ENCODE data around the gene FYCO1. TPM values are rescaled to one million over a fixed set of nuclear protein-coding genes. Genes with fewer than 3 reads are reported as not detected.

The FYCO1 gene
- total and polyA plus RNA-seq, 2 donors (not counting 1 experiment from before 2014, with no cell fraction given): 19.2 to 82.2 TPM

GRCh38 chr3:45955706-45956105 lies 39.9 kb downstream of the FYCO1 start:
- Histone ChIP-seq H2AFZ (ENCODE audit: low read length) (no peak overlapping the region), H3K36me3 (ENCODE audit: control insufficient read depth, insufficient read depth, low read length) (peaks cover 32% of the 10 kb centered on the region), H4K20me1 (ENCODE audit: control insufficient read depth, extremely low read depth, insufficient read depth, low read length) (no peaks in the 10 kb centered on the region), H3K4me3 (replicated peaks in 1 of 4; ENCODE audit: control extremely low read depth in 1 of 4, insufficient read depth in 1 of 4, low read depth in 3 of 4, low read length in 4 of 4) (no peak overlapping the region), H3K27ac (ENCODE audit: insufficient read depth, low read length) (no peak overlapping the region), H3K4me2 (ENCODE audit: extremely low read depth, insufficient read depth, low read length) (no peak overlapping the region), H3K9me3 (ENCODE audit: control insufficient read depth, insufficient read depth, low read depth, low read length) (no peaks in the 10 kb centered on the region), H3K79me2 (ENCODE audit: control insufficient read depth, insufficient read depth, low read length) (no peaks in the 10 kb centered on the region), H3K4me1 (ENCODE audit: control insufficient read depth, extremely low read depth, insufficient read depth, low read length) (no peaks in the 10 kb centered on the region), H3K9ac (ENCODE audit: insufficient read depth, low read length) (no peak overlapping the region), H3K27me3 (ENCODE audit: control insufficient read depth, insufficient read depth, low read length) (no peaks in the 10 kb centered on the region)
- DNase-seq (ENCODE audit: low read depth in 2 of 2): no peak
- no peak for TF ChIP-seq EZH2 (IDR thresholded peaks at IDR 0.05; ENCODE audit: low read length, missing control alignments)
- TF ChIP-seq, protein P1, sequence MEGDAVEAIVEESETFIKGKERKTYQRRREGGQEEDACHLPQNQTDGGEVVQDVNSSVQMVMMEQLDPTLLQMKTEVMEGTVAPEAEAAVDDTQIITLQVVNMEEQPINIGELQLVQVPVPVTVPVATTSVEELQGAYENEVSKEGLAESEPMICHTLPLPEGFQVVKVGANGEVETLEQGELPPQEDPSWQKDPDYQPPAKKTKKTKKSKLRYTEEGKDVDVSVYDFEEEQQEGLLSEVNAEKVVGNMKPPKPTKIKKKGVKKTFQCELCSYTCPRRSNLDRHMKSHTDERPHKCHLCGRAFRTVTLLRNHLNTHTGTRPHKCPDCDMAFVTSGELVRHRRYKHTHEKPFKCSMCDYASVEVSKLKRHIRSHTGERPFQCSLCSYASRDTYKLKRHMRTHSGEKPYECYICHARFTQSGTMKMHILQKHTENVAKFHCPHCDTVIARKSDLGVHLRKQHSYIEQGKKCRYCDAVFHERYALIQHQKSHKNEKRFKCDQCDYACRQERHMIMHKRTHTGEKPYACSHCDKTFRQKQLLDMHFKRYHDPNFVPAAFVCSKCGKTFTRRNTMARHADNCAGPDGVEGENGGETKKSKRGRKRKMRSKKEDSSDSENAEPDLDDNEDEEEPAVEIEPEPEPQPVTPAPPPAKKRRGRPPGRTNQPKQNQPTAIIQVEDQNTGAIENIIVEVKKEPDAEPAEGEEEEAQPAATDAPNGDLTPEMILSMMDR (conservative IDR thresholded peaks at IDR 0.05 in 1 of 2, IDR thresholded peaks at IDR 0.05 in 1 of 2; ENCODE audit: low read depth in 1 of 2, low read length in 2 of 2): no peak

GRCh38 chr3:45955017-45955647 lies 40.5 kb downstream of the FYCO1 start:
- Histone ChIP-seq H3K9ac (ENCODE audit: insufficient read depth, low read length) (no peak overlapping the region), H3K27ac (ENCODE audit: insufficient read depth, low read length) (no peak overlapping the region), H4K20me1 (ENCODE audit: control insufficient read depth, extremely low read depth, insufficient read depth, low read length) (no peaks in the 10 kb centered on the region), H3K4me3 (replicated peaks in 1 of 4; ENCODE audit: control extremely low read depth in 1 of 4, insufficient read depth in 1 of 4, low read depth in 3 of 4, low read length in 4 of 4) (no peak overlapping the region), H3K9me3 (ENCODE audit: control insufficient read depth, insufficient read depth, low read depth, low read length) (no peaks in the 10 kb centered on the region), H3K4me1 (ENCODE audit: control insufficient read depth, extremely low read depth, insufficient read depth, low read length) (no peaks in the 10 kb centered on the region), H3K79me2 (ENCODE audit: control insufficient read depth, insufficient read depth, low read length) (no peaks in the 10 kb centered on the region), H2AFZ (ENCODE audit: low read length) (no peak overlapping the region), H3K36me3 (ENCODE audit: control insufficient read depth, insufficient read depth, low read length) (peaks cover 35% of the 10 kb centered on the region), H3K4me2 (ENCODE audit: extremely low read depth, insufficient read depth, low read length) (no peak overlapping the region), H3K27me3 (ENCODE audit: control insufficient read depth, insufficient read depth, low read length) (no peaks in the 10 kb centered on the region)
- TF ChIP-seq, protein P1 (conservative IDR thresholded peaks at IDR 0.05 in 1 of 2, IDR thresholded peaks at IDR 0.05 in 1 of 2; ENCODE audit: low read depth in 1 of 2, low read length in 2 of 2): no peak
- no peak for TF ChIP-seq EZH2 (IDR thresholded peaks at IDR 0.05; ENCODE audit: low read length, missing control alignments)
- DNase-seq (ENCODE audit: low read depth in 2 of 2): no peak

DNA sequence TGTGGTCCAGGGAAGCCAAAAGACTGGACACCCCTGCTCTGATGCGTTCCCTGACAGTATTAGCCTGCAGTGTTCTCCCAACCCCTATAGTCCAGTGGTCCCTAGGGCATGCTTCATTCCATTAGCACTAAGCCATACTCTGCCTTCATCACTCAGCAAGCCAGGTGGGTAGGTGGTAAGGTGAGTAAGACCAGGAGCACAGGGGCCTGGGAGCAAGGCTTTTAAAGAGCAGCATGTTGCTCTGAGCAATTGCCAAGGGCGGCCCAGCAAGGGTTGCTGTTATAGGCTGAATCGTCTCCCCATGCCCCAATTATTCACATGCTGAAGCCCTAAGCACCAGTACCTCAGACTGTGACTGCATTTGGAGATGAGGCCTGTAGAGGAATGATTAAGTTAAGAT lies 41.3 kb downstream of the FYCO1 start:
- Histone ChIP-seq H3K9me3 (ENCODE audit: control insufficient read depth, insufficient read depth, low read depth, low read length) (no peaks in the 10 kb centered on the region), H2AFZ (ENCODE audit: low read length) (no peak overlapping the region), H3K27ac (ENCODE audit: insufficient read depth, low read length) (no peak overlapping the region), H3K4me3 (replicated peaks in 1 of 4; ENCODE audit: control extremely low read depth in 1 of 4, insufficient read depth in 1 of 4, low read depth in 3 of 4, low read length in 4 of 4) (no peak overlapping the region), H3K79me2 (ENCODE audit: control insufficient read depth, insufficient read depth, low read length) (no peaks in the 10 kb centered on the region), H3K4me1 (ENCODE audit: control insufficient read depth, extremely low read depth, insufficient read depth, low read length) (peaks cover 4% of the 10 kb centered on the region), H4K20me1 (ENCODE audit: control insufficient read depth, extremely low read depth, insufficient read depth, low read length) (no peaks in the 10 kb centered on the region), H3K9ac (ENCODE audit: insufficient read depth, low read length) (no peak overlapping the region), H3K4me2 (ENCODE audit: extremely low read depth, insufficient read depth, low read length) (no peak overlapping the region), H3K36me3 (ENCODE audit: control insufficient read depth, insufficient read depth, low read length) (peaks cover 34% of the 10 kb centered on the region), H3K27me3 (ENCODE audit: control insufficient read depth, insufficient read depth, low read length) (no peaks in the 10 kb centered on the region)
- no peak for DNase-seq (ENCODE audit: low read depth in 2 of 2)
- TF ChIP-seq, protein P1 (conservative IDR thresholded peaks at IDR 0.05 in 1 of 2, IDR thresholded peaks at IDR 0.05 in 1 of 2; ENCODE audit: low read depth in 1 of 2, low read length in 2 of 2): no peak
- TF ChIP-seq EZH2 (IDR thresholded peaks at IDR 0.05; ENCODE audit: low read length, missing control alignments): no peak

All from fibroblast of lung (primary cell).